Measurements from ENCODE around the gene PDZD8. TPM values are rescaled to one million over a fixed set of nuclear protein-coding genes. Genes with fewer than 3 reads are reported as not detected.

The PDZD8 gene
- total RNA-seq, 1 donor from 2014 or later: 31.7 TPM

DNA sequence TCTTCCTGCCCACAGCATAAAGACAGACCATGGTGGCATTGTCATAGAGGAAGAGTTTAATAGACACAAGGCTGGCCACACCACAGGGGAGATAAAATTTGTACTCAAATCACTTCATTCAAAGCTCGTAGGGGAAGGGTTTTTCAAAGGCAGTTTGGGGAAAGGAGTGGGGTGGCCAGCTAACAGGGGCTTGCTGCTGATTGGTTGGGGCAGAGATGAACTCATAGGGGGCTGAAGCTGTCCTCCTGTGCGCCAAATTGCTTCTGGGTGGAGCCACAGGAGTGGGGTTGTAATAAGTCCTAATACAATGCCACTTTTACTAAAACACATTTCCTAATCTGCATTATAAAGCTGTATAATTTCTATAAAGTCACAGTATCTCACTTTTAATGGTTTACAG lies 22.5 kb downstream of the PDZD8 start:
- Mint-ChIP-seq H3K4me3 (no peak overlapping the region), H3K27ac (no peak overlapping the region), H3K9me3 (no peaks in the 10 kb centered on the region), H3K27me3 (no peaks in the 10 kb centered on the region), H3K36me3 (peaks cover 4% of the 10 kb centered on the region), H3K4me1 (ENCODE audit: unreplicated experiment) (peaks cover 31% of the 10 kb centered on the region)
- TF ChIP-seq, protein P1, sequence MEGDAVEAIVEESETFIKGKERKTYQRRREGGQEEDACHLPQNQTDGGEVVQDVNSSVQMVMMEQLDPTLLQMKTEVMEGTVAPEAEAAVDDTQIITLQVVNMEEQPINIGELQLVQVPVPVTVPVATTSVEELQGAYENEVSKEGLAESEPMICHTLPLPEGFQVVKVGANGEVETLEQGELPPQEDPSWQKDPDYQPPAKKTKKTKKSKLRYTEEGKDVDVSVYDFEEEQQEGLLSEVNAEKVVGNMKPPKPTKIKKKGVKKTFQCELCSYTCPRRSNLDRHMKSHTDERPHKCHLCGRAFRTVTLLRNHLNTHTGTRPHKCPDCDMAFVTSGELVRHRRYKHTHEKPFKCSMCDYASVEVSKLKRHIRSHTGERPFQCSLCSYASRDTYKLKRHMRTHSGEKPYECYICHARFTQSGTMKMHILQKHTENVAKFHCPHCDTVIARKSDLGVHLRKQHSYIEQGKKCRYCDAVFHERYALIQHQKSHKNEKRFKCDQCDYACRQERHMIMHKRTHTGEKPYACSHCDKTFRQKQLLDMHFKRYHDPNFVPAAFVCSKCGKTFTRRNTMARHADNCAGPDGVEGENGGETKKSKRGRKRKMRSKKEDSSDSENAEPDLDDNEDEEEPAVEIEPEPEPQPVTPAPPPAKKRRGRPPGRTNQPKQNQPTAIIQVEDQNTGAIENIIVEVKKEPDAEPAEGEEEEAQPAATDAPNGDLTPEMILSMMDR (conservative IDR thresholded peaks at IDR 0.05): no peak
- DNase-seq (ENCODE audit: extremely low spot score, unreplicated experiment): no peak

DNA sequence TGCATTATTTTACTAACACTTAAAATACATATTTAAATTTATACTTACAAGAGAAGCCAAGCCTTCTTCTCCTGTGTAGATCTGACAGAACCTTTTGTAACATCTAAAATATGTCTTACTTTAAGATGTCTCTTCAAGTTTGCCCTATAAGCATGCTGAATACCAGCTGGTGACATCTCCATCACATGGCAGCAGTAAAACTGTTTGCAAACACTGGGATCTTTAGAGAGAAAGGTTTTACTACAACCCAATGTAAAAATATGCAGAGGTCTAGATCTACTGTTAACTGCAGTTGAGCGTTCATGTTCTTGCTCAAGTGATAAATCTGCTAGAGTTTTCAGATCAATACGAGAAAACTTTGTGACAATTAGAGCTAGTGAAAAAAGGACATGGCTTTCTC lies 23.2 kb downstream of the PDZD8 start:
- H3K27ac Mint-ChIP-seq: no peak overlapping the region
- H3K9me3 Mint-ChIP-seq: no peaks in the 10 kb centered on the region
- H3K4me1 Mint-ChIP-seq (ENCODE audit: unreplicated experiment): peaks cover 31% of the 10 kb centered on the region
- DNase-seq (ENCODE audit: extremely low spot score, unreplicated experiment): no peak
- H3K4me3 Mint-ChIP-seq: no peak overlapping the region
- H3K36me3 Mint-ChIP-seq: peaks cover 4% of the 10 kb centered on the region
- TF ChIP-seq, protein P1 (conservative IDR thresholded peaks at IDR 0.05): no peak
- no peaks in the 10 kb centered on the region for H3K27me3 Mint-ChIP-seq

DNA sequence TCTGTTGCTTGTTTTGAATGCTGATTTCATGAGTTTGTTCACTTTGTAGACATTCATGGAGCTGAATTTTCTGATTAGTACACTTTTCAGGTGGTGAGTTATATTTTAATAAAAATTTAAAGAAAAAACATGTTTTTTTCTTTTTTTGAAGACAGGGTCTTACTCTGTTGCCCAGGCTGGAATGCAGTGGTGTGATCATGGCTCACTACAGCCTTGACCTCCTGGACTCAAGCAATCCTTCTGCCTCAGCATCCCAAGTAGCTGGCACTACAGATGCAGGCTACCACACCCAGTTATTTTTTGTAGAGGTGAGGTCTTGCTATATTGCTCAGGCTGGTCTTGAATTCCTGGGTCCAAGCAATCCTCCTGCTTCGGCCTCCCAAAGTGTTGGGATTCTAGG lies 23.7 kb downstream of the PDZD8 start:
- H3K4me3 Mint-ChIP-seq: no peak overlapping the region
- no peaks in the 10 kb centered on the region for H3K9me3 Mint-ChIP-seq
- H3K36me3 Mint-ChIP-seq: peaks cover 4% of the 10 kb centered on the region
- peaks cover 31% of the 10 kb centered on the region for H3K4me1 Mint-ChIP-seq (ENCODE audit: unreplicated experiment)
- TF ChIP-seq, protein P1 (conservative IDR thresholded peaks at IDR 0.05): no peak
- no peak overlapping the region for H3K27ac Mint-ChIP-seq
- no peak for DNase-seq (ENCODE audit: extremely low spot score, unreplicated experiment)
- H3K27me3 Mint-ChIP-seq: no peaks in the 10 kb centered on the region

DNA sequence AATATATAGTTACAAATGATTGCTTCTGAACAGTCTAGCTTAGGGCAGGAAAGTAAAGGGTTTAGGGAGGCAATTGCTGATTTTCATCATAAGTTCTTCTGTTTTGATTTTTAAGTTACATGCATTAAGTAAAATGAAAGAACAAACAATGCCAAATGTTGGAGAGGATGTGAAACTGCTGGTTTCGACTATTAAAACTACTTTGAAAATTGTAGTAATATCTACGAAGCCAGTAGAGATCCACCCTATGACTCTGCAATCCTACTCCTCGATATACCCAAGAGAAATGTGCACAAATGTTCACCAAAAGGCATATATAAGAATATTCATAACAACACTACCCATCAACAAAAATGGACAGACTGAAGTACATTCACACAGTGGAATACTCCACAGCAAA lies 24.3 kb downstream of the PDZD8 start:
- Mint-ChIP-seq H3K36me3 (peaks cover 4% of the 10 kb centered on the region), H3K4me1 (ENCODE audit: unreplicated experiment) (peaks cover 31% of the 10 kb centered on the region), H3K4me3 (no peak overlapping the region), H3K27me3 (no peaks in the 10 kb centered on the region), H3K9me3 (no peaks in the 10 kb centered on the region), H3K27ac (no peak overlapping the region)
- TF ChIP-seq, protein P1 (conservative IDR thresholded peaks at IDR 0.05): no peak
- no peak for DNase-seq (ENCODE audit: extremely low spot score, unreplicated experiment)

DNA sequence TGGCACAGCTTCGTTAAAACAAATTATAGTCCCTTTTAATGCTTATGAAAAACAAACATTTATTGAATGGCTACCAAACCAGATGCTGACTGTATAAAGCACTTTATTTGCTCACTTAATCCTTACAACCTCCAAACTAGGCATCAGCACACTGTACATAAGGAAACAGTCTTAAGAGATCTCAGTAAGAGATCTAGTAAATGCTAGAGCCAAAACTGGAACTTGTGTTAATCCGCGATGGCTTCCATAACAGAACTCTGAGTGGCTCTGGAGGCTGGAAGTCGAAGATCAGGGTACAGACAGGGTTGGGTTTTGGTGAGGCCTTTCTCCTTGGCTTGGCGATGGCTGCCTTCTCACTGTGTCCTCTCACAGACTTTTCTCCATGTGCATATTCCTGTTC lies 27.0 kb downstream of the PDZD8 start:
- H3K4me3 Mint-ChIP-seq: no peak overlapping the region
- H3K9me3 Mint-ChIP-seq: no peaks in the 10 kb centered on the region
- peaks cover 32% of the 10 kb centered on the region for H3K4me1 Mint-ChIP-seq (ENCODE audit: unreplicated experiment)
- H3K27ac Mint-ChIP-seq: no peak overlapping the region
- H3K36me3 Mint-ChIP-seq: peaks cover 7% of the 10 kb centered on the region
- no peak for DNase-seq (ENCODE audit: extremely low spot score, unreplicated experiment)
- no peaks in the 10 kb centered on the region for H3K27me3 Mint-ChIP-seq
- TF ChIP-seq, protein P1 (conservative IDR thresholded peaks at IDR 0.05): no peak

DNA sequence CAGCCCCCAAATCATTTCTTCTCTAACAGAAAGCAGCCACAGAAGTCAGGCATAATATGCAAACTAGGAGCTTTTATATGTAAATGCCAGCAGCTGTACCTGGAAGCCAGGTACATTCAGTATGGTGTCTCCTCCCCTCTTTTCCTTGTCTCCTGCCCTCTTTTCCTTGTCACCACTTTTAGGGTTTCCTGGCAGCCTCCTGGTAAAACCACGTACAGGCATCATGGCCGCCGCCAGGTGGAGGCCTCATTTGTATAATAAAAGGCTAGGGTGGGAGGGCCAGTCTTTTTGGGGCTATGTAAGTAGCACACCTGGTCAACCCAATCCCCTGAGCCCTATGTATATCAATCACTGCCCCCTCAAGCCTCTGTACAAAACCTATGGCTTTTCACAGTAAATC lies 28.7 kb downstream of the PDZD8 start:
- Mint-ChIP-seq H3K27ac (no peak overlapping the region), H3K36me3 (peaks cover 11% of the 10 kb centered on the region), H3K9me3 (no peaks in the 10 kb centered on the region), H3K27me3 (no peaks in the 10 kb centered on the region), H3K4me1 (ENCODE audit: unreplicated experiment) (peaks cover 28% of the 10 kb centered on the region), H3K4me3 (no peak overlapping the region)
- TF ChIP-seq, protein P1 (conservative IDR thresholded peaks at IDR 0.05): no peak
- no peak for DNase-seq (ENCODE audit: extremely low spot score, unreplicated experiment)
